ENCODE results near the gene MYL6. TPM values are rescaled to one million over a fixed set of nuclear protein-coding genes. Genes with fewer than 3 reads are reported as not detected.

The MYL6 gene
- total RNA-seq, 1 experiment from 2014 or later = 789 TPM

DNA sequence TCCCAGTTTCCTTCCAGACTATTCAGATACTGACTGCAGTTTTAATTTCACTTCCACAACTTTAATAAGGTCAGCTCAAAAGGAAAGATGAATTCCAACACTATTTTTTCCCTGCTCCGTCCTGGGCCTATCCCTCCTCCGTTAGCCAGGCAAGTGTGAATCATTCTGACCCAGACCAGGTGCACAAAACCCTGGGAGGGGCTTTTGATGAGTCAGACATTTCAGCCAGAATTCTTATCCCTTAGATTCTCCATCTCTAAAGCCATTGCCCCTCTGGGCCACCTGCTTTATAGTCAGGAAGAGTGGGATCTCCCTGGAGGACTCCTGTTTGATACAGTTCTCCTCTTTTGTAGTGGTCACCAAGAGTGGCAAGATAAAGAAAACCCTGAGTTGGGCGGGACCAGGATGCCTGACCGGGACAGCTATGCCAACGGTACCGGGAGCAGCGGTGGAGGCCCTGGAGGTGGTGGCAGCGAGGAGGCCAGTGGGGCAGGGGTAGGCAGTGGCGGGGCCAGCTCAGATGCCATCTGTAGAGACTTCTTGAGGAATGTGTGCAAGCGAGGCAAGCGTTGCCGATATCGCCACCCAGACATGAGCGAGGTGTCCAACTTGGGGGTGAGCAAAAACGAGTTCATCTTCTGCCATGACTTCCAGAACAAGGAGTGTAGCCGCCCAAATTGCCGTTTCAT, 37.9 kb upstream of the MYL6 start:
- no peak for DNase-seq (ENCODE audit: low spot score)
- CTCF ChIA-PET = interaction anchor here (1.5 kb wide), 1 partner anchor 69 kb away, joined by 11 read pairs; the partner anchor contains the start of gene SMARCC2
- Histone ChIP-seq H3K9me3 (ENCODE audit: low read depth, low read length, poor library complexity, severe bottlenecking) (no peaks in the 10 kb centered on the region), H3K36me3 (ENCODE audit: insufficient read depth, low read length, poor library complexity, severe bottlenecking) (peaks cover 30% of the 10 kb centered on the region), H3K27me3 (replicated peaks; ENCODE audit: insufficient read depth, low read depth, low read length, poor library complexity) (no peaks in the 10 kb centered on the region), H3K27ac (ENCODE audit: low read depth, low read length, poor library complexity, severe bottlenecking) (peak overlapping the region; percentile 85), H3K4me1 (ENCODE audit: insufficient read depth, low read length, poor library complexity, severe bottlenecking) (peaks cover 13% of the 10 kb centered on the region), H3K4me3 (ENCODE audit: low read depth, low read length, poor library complexity, severe bottlenecking) (no peak overlapping the region)
- no TSS peak for BruUV-seq (replicated peaks)
- POLR2A ChIA-PET (ENCODE audit: low non-redundant PET) = no interaction called here
- TF ChIP-seq, protein P1, sequence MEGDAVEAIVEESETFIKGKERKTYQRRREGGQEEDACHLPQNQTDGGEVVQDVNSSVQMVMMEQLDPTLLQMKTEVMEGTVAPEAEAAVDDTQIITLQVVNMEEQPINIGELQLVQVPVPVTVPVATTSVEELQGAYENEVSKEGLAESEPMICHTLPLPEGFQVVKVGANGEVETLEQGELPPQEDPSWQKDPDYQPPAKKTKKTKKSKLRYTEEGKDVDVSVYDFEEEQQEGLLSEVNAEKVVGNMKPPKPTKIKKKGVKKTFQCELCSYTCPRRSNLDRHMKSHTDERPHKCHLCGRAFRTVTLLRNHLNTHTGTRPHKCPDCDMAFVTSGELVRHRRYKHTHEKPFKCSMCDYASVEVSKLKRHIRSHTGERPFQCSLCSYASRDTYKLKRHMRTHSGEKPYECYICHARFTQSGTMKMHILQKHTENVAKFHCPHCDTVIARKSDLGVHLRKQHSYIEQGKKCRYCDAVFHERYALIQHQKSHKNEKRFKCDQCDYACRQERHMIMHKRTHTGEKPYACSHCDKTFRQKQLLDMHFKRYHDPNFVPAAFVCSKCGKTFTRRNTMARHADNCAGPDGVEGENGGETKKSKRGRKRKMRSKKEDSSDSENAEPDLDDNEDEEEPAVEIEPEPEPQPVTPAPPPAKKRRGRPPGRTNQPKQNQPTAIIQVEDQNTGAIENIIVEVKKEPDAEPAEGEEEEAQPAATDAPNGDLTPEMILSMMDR (conservative IDR thresholded peaks at IDR 0.05; ENCODE audit: low read depth, low read length) = no peak
- no peak for TF ChIP-seq EZH2 (IDR thresholded peaks at IDR 0.05; ENCODE audit: borderline replicate concordance, low read depth, low read length, poor library complexity, severe bottlenecking)
- intact Hi-C loops (cut with micrococcal nuclease; ENCODE audit: unreplicated experiment) = no loop called here

DNA sequence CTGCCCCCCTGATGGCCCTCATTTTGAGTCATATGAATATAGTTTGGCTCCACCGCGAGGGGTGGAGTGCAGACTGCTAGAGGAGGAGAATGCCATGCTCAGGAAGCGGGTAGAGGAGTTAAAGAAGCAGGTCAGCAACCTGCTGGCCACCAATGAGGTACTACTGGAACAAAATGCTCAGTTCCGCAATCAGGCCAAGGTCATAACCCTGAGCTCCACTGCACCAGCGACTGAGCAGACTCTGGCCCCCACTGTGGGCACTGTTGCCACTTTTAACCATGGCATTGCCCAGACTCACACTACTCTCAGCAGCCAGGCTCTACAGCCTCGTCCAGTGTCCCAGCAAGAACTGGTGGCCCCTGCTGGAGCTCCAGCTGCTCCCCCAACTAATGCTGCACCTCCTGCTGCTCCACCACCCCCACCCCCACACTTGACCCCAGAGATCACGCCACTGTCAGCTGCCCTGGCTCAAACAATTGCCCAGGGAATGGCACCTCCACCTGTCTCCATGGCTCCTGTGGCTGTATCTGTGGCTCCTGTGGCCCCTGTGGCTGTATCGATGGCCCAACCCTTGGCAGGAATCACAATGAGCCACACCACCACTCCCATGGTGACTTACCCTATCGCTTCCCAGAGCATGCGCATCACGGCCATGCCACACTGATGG, 36.8 kb upstream of the MYL6 start:
- no peak for DNase-seq (ENCODE audit: low spot score)
- POLR2A ChIA-PET (ENCODE audit: low non-redundant PET) = no interaction called here
- BruUV-seq (replicated peaks) = no TSS peak

DNA sequence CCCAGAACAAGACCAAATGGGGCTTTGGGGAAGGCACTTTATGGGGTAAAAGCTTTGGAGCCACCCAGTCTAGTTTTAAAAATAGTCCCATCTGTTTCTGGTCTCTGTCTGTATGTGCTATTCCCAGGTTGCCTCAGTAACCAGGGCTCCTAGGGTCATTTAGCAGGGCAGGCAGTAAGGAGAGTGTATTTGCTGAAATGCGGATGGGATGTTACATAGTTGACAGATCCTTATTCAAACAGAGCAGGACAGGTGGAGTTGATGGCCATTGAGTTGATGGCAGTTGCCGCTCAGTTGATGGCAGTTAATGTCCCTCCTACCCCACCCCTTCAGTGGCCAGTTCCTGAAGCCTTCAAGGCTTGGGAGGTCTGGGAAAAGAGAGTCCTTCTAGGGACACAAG, 35.5 kb upstream of the MYL6 start:
- no peak overlapping the region for H3K4me3 ChIP-seq (ENCODE audit: low read depth, low read length, poor library complexity, severe bottlenecking)
- no peaks in the 10 kb centered on the region for H3K9me3 ChIP-seq (ENCODE audit: low read depth, low read length, poor library complexity, severe bottlenecking)
- intact Hi-C loops (cut with micrococcal nuclease; ENCODE audit: unreplicated experiment) = no loop called here
- H3K27ac ChIP-seq (ENCODE audit: low read depth, low read length, poor library complexity, severe bottlenecking) = no peak overlapping the region
- no peak for TF ChIP-seq EZH2 (IDR thresholded peaks at IDR 0.05; ENCODE audit: borderline replicate concordance, low read depth, low read length, poor library complexity, severe bottlenecking)
- POLR2A ChIA-PET (ENCODE audit: low non-redundant PET) = no interaction called here
- H3K36me3 ChIP-seq (ENCODE audit: insufficient read depth, low read length, poor library complexity, severe bottlenecking) = peaks cover 23% of the 10 kb centered on the region
- DNase-seq (ENCODE audit: low spot score) = no peak
- no peaks in the 10 kb centered on the region for H3K27me3 ChIP-seq (replicated peaks; ENCODE audit: insufficient read depth, low read depth, low read length, poor library complexity)
- peaks cover 34% of the 10 kb centered on the region for H3K4me1 ChIP-seq (ENCODE audit: insufficient read depth, low read length, poor library complexity, severe bottlenecking)
- BruUV-seq (replicated peaks) = no TSS peak
- CTCF ChIA-PET = interaction anchor here (0.6 kb wide), 1 partner anchor 67 kb away, joined by 3 read pairs; the partner anchor contains the start of gene SMARCC2

More for the DNA sequence above, 36.8 kb upstream of the MYL6 start:
- intact Hi-C loops (cut with micrococcal nuclease; ENCODE audit: unreplicated experiment) = no loop called here
- Histone ChIP-seq H3K27ac (ENCODE audit: low read depth, low read length, poor library complexity, severe bottlenecking) (no peak overlapping the region), H3K4me1 (ENCODE audit: insufficient read depth, low read length, poor library complexity, severe bottlenecking) (peaks cover 21% of the 10 kb centered on the region), H3K27me3 (replicated peaks; ENCODE audit: insufficient read depth, low read depth, low read length, poor library complexity) (no peaks in the 10 kb centered on the region), H3K9me3 (ENCODE audit: low read depth, low read length, poor library complexity, severe bottlenecking) (no peaks in the 10 kb centered on the region), H3K4me3 (ENCODE audit: low read depth, low read length, poor library complexity, severe bottlenecking) (no peak overlapping the region), H3K36me3 (ENCODE audit: insufficient read depth, low read length, poor library complexity, severe bottlenecking) (peaks cover 30% of the 10 kb centered on the region)
- no peak for TF ChIP-seq EZH2 (IDR thresholded peaks at IDR 0.05; ENCODE audit: borderline replicate concordance, low read depth, low read length, poor library complexity, severe bottlenecking)
- TF ChIP-seq, protein P1 (conservative IDR thresholded peaks at IDR 0.05; ENCODE audit: low read depth, low read length) = no peak
- CTCF ChIA-PET = no interaction called here
